ENCODE results near the gene DAPK2.
"Not testable (repeated sequence)": the region's sequence is repeated elsewhere in the genome, so short reads cannot be mapped to it uniquely, and the experiment has no call there.

Gene DAPK2

GRCh38 chr15:64046421-64047153, at the start of gene DAPK2:
Gene DAPK2 (minus strand): TSS chr15:64046485. CDS start chr15:64040261, 6,224 bp downstream.
- DNase-seq = peak in 43 of 58 donors; percentile 1 to 76 (median 49)

GRCh38 chr15:64095431-64095794, 49.1 kb upstream of the DAPK2 start:
- peak in 1 of 58 donors; percentile 42 for DNase-seq

DNA sequence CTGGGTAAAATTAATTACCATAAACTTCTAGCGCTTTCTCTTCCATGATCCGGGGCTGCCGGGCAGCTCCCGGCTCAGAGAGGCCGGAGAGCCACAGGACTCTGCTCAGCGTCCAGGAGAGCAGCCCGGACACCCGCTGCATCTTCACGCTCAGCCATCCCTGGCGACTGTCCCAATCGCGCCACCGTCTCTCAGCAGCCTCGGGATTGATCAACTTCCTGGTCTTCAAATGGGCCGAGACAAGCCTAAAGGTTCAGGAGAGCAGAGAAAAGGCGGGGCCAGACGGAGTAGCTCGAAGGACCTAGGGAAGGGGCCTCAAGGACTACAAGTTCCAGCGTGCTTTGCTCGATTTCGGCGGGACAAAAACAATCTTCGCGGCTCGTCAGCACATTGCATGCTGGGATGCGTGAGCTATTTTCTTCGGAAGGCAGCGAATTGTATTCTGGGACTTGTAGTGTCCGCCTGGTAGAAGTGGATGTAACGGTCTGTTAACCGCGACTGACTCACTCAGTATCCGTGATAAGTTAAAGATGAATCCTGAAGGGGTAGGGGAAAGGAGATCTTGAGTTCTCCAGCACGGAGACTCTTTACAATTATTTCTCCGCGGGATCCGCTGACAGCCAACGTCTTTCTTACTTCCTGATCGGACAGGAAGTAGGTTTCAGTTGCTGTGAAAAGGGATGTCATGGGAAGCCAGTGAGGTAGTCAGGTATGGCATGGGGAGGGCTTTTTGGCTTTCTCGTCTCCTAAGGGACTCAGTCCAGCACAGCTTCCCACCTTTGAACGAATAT, 47.5 kb upstream of the DAPK2 start, which contains the start of gene CIAO2A:
Gene CIAO2A, minus strand, starts transcription at position 212 of the 791 bp plus-strand sequence. Its CDS starts 70 bp downstream, at position 142.
- peak; percentile 62 to 97 (median 92) for DNase-seq

GRCh38 chr15:64092864-64093626, 46.8 kb upstream of the DAPK2 start:
- DNase-seq = peak in 18 of 58 donors; percentile 10 to 66 (median 43)

GRCh38 chr15:64092075-64092820, 46.0 kb upstream of the DAPK2 start:
- DNase-seq = no peak

DNA sequence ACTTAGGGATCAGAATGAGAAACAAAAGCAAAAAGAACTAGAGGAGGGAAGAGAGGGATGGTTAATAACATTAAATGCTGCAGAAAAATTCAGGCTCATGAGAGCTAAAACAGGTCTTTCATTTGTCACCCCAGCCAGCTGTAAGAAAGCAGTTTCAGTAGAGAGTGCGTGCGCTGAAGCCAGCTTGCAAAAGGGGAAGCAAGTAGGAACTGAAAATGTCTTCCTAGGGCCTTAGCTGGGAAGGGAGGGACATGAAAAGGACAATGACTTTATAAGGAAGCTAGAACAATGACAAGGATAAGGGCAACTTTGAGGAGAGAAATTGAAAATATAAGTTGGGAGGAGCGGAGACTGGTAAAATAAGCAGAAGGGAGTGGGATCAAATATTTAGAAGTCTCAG, 44.2 kb upstream of the DAPK2 start:
- no peak for DNase-seq

DNA sequence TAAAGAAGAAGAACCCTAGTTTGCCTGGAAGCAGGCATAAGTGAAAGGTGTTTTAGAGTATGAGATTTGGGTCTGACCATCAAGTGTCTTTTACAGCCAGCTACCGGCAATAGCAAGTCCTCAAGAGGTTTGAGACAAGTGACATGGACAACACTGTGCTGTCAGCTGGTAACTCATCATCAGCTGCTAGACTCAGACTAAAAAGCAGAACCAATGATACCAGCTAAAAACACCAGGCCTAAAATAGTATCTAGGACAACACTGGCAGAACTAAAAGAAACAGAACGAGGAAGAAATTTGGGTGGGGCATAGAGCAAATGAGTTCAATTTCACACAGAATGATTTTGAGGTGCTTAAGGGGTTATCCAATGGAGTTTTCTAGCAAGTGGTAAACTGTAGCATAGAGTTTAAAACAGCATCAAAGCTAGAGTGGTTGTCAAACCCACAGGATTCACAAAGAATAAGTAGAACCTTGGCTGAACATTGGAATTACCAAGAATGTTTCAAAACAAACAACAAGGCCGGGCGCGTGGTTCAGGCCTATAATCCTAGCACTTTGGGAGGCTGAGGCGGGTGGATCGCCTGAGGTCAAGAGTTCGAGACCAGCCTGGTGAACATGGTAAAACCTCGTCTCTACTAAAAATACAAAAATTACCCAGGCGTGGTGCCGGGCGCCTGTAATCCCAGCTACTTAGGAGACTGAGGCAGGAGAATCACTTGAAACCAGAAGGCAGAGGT, 43.4 kb upstream of the DAPK2 start:
- peak in 1 of 58 donors; percentile 4 for DNase-seq

GRCh38 chr15:64082757-64083156, 36.5 kb upstream of the DAPK2 start:
- DNase-seq = no peak

DNA sequence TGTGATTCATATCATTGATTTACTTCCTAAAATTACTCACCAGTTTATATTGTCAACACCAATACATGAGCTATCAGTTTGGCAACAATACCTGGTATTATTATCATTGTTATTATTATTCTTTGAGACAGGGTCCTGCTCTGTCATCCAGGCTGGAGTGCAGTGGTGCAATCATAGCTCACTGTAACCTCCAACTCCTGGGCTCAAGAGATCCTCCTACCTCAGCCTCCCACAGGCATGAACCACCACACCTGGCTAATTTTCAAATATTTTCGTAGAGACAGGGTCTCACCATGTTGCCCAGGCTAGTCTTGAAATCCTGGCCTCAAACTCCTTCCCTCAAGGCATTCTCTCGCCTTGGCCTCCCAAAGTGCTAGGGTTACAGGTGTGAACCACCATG, 27.2 kb upstream of the DAPK2 start:
- DNase-seq = not testable (repeated sequence)

GRCh38 chr15:64072812-64073211, 26.5 kb upstream of the DAPK2 start:
- no peak for DNase-seq

DNA sequence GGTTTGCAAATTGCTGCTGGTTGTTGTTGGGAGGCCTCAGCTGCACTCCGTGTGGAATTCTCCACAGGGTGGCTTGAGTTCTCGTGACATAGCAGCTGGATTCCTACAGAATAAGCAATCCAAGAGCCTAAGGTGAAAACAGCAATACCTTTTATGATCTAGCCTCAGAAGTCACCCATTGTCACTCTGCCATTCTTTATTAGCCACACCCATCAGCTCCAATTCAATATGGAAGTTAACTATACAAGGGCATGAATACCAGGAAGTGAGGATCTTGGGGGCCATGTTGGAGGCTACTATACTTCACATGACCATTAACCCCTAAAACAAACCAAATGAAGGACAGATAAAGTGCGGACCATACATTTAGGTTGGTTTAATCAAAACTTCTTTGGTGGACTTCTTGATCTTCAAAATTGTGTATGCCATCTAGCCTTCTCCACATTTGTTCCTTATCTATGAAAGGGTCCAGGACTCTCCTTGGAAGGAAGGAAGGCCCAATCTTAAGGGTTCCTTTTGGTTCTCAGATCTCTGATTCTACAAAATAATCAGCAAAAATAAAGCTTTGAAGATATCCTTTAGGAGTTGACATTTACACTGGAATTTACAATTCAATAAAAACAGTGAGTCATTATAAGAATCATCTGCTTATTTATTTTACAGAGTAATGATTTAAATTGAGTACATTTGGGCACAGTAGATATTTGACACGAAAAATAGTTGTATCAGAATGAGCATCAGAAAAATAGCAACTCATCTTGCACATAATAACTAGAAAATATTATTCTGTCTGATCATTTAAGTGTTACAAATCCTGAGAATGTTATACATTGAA, 25.9 kb upstream of the DAPK2 start:
- DNase-seq = no peak

DNA sequence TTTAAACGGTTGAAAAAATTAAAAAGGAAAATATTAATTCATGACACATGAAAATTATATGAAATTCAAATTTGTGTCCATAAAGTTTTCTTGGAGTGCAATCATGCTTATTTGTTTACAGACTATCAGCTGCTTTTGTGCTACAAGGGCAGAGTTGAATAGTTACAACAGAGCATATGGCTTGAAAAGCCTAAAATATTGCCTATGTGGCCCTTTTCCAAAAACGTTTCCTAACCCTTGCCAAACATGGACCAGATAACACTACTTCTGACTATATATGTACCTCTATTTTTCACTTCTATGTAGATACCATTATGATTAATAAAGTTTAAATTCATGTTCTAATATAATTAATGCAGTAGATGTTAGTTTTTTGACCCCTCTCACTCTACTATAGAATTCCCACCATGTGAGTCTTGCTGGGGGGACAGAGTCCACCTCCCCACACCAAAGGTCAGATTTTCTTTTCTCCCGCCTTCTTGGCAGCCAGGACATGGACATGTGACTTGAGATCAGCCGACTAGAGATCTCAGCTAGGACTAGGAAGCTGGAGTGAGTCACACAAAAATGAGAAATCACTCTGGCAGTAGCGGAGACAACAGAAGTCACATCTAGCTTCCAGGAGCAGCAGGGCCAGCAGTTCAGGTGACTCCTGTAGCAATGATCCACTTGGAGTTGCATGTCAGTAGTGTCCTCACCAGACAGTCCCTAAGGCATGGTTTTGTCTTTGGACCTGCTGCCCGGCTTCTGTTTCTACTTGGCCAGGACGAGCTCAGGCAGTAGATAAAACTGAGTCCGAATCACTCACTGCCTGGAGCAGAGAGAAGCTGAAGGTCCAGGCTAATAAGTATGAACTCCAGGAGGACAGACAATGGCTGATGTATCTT, 24.9 kb upstream of the DAPK2 start:
- peak in 13 of 58 donors; percentile 0 to 60 (median 16) for DNase-seq

GRCh38 chr15:64070106-64070505, 23.8 kb upstream of the DAPK2 start:
- DNase-seq = no peak

- DNase-seq = no peak
Observed at GRCh38 chr15:64068133-64068532, 21.8 kb upstream of the DAPK2 start.

GRCh38 chr15:64067564-64068030, 21.3 kb upstream of the DAPK2 start:
- DNase-seq = peak in 48 of 58 donors; percentile 7 to 66 (median 36)

GRCh38 chr15:64066451-64066850, 20.2 kb upstream of the DAPK2 start:
- DNase-seq = no peak

GRCh38 chr15:64060716-64061115, 14.4 kb upstream of the DAPK2 start:
- no peak for DNase-seq

DNA sequence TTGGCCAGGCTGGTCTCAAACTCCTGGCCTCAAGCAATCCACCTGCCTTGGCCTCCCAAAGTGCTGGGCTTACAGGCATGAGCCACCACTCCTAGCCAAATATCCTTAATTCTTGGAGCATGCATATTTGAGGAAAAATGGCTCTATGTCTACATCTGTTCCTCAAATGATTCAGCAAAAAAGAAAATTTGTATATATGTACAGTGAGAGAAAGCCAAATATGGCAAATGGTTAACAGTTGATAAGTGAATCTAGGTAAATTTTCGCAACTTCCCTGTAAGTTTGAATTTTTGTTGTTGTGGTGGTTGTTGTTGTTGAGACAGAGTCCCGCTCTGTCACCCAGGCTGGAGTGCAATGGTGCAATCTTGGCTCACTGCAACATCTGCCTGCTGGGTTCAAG, 12.8 kb upstream of the DAPK2 start:
- not testable (repeated sequence) for DNase-seq
